ENCODE measurements around the gene PANK4. TPM values are rescaled to one million over a fixed set of nuclear protein-coding genes. Genes with fewer than 3 reads are reported as not detected.

Gene PANK4
- total and polyA plus RNA-seq, 2 of the 8 experiments (the other 6 are each of a cell fraction or from before 2014, with no cell fraction given) = 20.1 to 29.7 TPM

- Histone ChIP-seq H2AFZ (ENCODE audit: low read length) (no peak overlapping the region), H2BK15ac (ENCODE audit: low read length) (no peak overlapping the region), H4K91ac (replicated peaks; ENCODE audit: insufficient read length, low read length) (no peak overlapping the region), H3K23ac (ENCODE audit: insufficient read length) (no peak overlapping the region), H2AK5ac (ENCODE audit: low read depth, low read length) (no peak overlapping the region), H4K20me1 (replicated peaks in 1 of 2; ENCODE audit: control insufficient read depth in 1 of 2, insufficient read depth in 2 of 2, low read length in 2 of 2) (peaks cover 6 to 20% of the 10 kb centered on the region in 2 experiments), H3K27ac (ENCODE audit: low read depth, low read length) (no peak overlapping the region), H4K8ac (ENCODE audit: extremely low read depth, insufficient read depth, low read length) (no peak overlapping the region), H3K9me3 (ENCODE audit: insufficient read depth in 2 of 2, low read depth in 1 of 2, low read length in 1 of 2) (no peaks in the 10 kb centered on the region), H3K56ac (replicated peaks; ENCODE audit: insufficient read length, low read depth, low read length) (no peak overlapping the region), H3K23me2 (ENCODE audit: low read depth, low read length) (no peaks in the 10 kb centered on the region), H2BK12ac (ENCODE audit: low read depth, low read length) (no peak overlapping the region), H2BK120ac (replicated peaks; ENCODE audit: low read depth, low read length) (no peak overlapping the region), H3K4me3 (ENCODE audit: extremely low read depth in 1 of 4, insufficient read depth in 2 of 4, low read depth in 3 of 4, low read length in 4 of 4) (no peak overlapping the region), H3K18ac (ENCODE audit: extremely low read depth, low read length) (no peak overlapping the region), H2BK20ac (ENCODE audit: low read length) (no peak overlapping the region), H2BK5ac (ENCODE audit: low read depth, low read length) (no peak overlapping the region), H3K4me1 (replicated peaks in 1 of 4; ENCODE audit: control insufficient read depth in 3 of 4, insufficient read depth in 4 of 4, low read length in 3 of 4) (no peaks in the 10 kb centered on the region; a peak in 1 of 7 replicates), H3K4me2 (ENCODE audit: insufficient read depth in 1 of 2, low read depth in 2 of 2, low read length in 2 of 2) (no peak overlapping the region), H3K9ac (replicated peaks in 1 of 4; ENCODE audit: extremely low read depth in 1 of 4, low read depth in 3 of 4, low read length in 3 of 4) (no peak overlapping the region), H3K36me3 (ENCODE audit: control insufficient read depth in 2 of 4, insufficient read depth in 4 of 4, low read length in 3 of 4) (peaks cover 5 to 23% (median 11%) of the 10 kb centered on the region in 4 experiments; a peak in 6 of 8 replicates), H3K27me3 (replicated peaks in 1 of 4; ENCODE audit: control insufficient read depth in 3 of 4, extremely low read depth in 1 of 4, insufficient read depth in 3 of 4, low read length in 3 of 4) (no peaks in the 10 kb centered on the region; a peak in 2 of 7 replicates), H3K14ac (ENCODE audit: insufficient read length) (no peak overlapping the region), H4K5ac (ENCODE audit: insufficient read length, low read depth, low read length) (no peak overlapping the region), H3K4ac (replicated peaks; ENCODE audit: insufficient read length, low read depth, low read length) (no peak overlapping the region), H3K79me1 (ENCODE audit: low read depth, low read length) (no peaks in the 10 kb centered on the region), H3K79me2 (ENCODE audit: control insufficient read depth in 1 of 2, insufficient read depth in 2 of 2, low read length in 2 of 2) (no peaks in the 10 kb centered on the region)
- TF ChIP-seq POLR2AphosphoS5 (IDR thresholded peaks at IDR 0.05; ENCODE audit: low read depth, low read length) (peak; percentile 44; the same call in 1 of the 2 replicates), GTF2F1 (IDR thresholded peaks at IDR 0.05; ENCODE audit: borderline replicate concordance, low read depth, low read length) (no peak)
- no peak for FAIRE-seq
- 88% methylated on average over 21 of the region's 21 CpGs; no CpG with 5 or more reads in 1 of the 2 experiments for WGBS, 2 experiments (ENCODE audit: extremely low coverage in 1 of 2, insufficient coverage in 1 of 2, insufficient read length in 1 of 2, insufficient replicate concordance in 2 of 2, low coverage in 1 of 2, low lambda C conversion rate in 2 of 2, missing lambda C conversion rate in 1 of 2)
- POLR2A ChIA-PET (ENCODE audit: partially characterized antibody) = interaction anchor here (1.4 to 2.8 kb wide), 4 partner anchors 13 to 23 kb away, joined by 5 to 11 read pairs (median 6); partner anchors contain the start of gene PANK4
- CTCF ChIA-PET (ENCODE audit: partially characterized antibody) = interaction anchor here (0.8 to 2.0 kb wide), 6 partner anchors 9 to 1011 kb away, joined by 3 to 4 read pairs (median 4); no protein-coding TSS in a partner anchor
- no peak for DNase-seq (ENCODE audit: low read depth in 1 of 2, low spot score in 2 of 2)
These were observed 20.9 kb downstream of the PANK4 start for GRCh38 chr1:2505461-2505994.

All from H1 (cell line).